Esophagus squamous epithelium (tissue), 4 donors: Measurements from ENCODE around the gene ADAMTS2.

ENCODE experiments used
- POLR2A ChIP-seq, 4 donors: fragments of 450-650 bp; IDR thresholded peaks; one replicate each; pipeline ENCODE4 v1.6.1; 2017; ENCODE audit warnings: antibody characterized with exemption in 4 of 4, mild to moderate bottlenecking in 4 of 4, moderate library complexity in 3 of 4
- TF ChIP-seq, protein P1 (sequence below), 6 experiments: fragments of 450-650 bp in 4 of 6; fragments of 200-600 bp in 2 of 6; sonication (generic) in 2 of 6; IDR thresholded peaks; one replicate each; pipeline ENCODE4 v1.5.1; 2016 to 2019; ENCODE audit warnings: antibody characterized with exemption in 6 of 6, mild to moderate bottlenecking in 4 of 6, moderate library complexity in 4 of 6

DNA sequence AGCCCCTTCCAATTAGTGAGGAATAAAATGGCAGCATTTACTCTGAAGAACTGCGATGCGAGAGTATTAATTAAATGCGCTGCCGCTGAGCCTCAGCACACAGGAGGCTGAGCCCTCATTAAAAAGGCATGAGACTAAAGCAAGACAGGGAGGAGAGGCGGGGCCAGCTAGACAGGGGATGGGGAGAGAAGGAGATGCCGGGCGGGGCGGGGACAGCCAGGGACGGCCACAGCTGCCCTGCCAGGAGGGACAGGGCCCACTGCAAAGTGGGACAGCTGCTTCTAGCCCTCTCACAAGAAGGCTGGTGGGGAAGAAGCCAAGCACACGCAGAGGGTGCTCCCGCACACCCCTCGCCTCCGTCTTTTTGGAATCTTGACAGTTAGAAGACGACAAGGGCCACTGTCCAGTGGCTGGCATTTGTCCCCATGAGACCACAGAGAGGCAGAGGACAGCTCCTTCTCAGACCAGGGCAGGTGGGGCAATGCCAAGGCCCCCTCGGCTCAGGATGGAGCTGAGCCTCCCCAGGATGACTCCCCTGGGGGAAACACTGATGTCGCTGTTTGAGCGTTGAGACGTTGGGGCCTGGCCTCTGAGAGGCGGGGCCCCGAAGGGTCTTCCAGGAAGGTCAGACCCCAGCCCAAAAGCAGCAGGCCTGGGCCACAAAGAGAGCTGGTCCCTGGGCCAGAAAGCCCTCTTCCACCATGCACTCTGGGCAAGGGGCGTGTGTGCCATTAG, 26.9 kb downstream of the ADAMTS2 start:
- TF ChIP-seq, protein P1, sequence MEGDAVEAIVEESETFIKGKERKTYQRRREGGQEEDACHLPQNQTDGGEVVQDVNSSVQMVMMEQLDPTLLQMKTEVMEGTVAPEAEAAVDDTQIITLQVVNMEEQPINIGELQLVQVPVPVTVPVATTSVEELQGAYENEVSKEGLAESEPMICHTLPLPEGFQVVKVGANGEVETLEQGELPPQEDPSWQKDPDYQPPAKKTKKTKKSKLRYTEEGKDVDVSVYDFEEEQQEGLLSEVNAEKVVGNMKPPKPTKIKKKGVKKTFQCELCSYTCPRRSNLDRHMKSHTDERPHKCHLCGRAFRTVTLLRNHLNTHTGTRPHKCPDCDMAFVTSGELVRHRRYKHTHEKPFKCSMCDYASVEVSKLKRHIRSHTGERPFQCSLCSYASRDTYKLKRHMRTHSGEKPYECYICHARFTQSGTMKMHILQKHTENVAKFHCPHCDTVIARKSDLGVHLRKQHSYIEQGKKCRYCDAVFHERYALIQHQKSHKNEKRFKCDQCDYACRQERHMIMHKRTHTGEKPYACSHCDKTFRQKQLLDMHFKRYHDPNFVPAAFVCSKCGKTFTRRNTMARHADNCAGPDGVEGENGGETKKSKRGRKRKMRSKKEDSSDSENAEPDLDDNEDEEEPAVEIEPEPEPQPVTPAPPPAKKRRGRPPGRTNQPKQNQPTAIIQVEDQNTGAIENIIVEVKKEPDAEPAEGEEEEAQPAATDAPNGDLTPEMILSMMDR (IDR thresholded peaks at IDR 0.05) = no peak
- TF ChIP-seq POLR2A (IDR thresholded peaks at IDR 0.05) = no peak
